ENCODE data around the gene FNDC5. TPM values are rescaled to one million over a fixed set of nuclear protein-coding genes. Genes with fewer than 3 reads are reported as not detected.

FNDC5 gene
- total and polyA plus RNA-seq, 2 of the 13 experiments (the other 11 are each of a cell fraction or from before 2014, with no cell fraction given) = 1.4 to 3.1 TPM

GRCh38 chr1:32817815-32818786 lies 52.6 kb downstream of the FNDC5 start (continued):
- 0 out of 2 replicates have a peak, but pooled peaks have one; percentile 12 for TF ChIP-seq ZNF639 (CRISPR knock-in tag; conservative IDR thresholded peaks at IDR 0.05)
- TF ChIP-seq IRF9 (CRISPR knock-in tag; IDR thresholded peaks at IDR 0.05; ENCODE audit: borderline replicate concordance) = no peak
- TF ChIP-seq NKX3-1 (CRISPR knock-in tag; IDR thresholded peaks at IDR 0.05) = no peak
- TF ChIP-seq MZF1 (CRISPR knock-in tag; IDR thresholded peaks at IDR 0.05; ENCODE audit: borderline replicate concordance) = no peak
- no peak for TF ChIP-seq CEBPG (CRISPR knock-in tag; IDR thresholded peaks at IDR 0.05)
- no peak for TF ChIP-seq ZSCAN20 (CRISPR knock-in tag; IDR thresholded peaks at IDR 0.05; ENCODE audit: borderline replicate concordance)
- no peak for TF ChIP-seq SNAI1 (CRISPR knock-in tag; IDR thresholded peaks at IDR 0.05; ENCODE audit: borderline replicate concordance)
- TF ChIP-seq ZBTB7A (CRISPR knock-in tag; IDR thresholded peaks at IDR 0.05) = peak; percentile 29; the same call in 1 of the 2 replicates
- 0 out of 2 replicates have a peak, but pooled peaks have one; percentile 13 for TF ChIP-seq ZNF609 (CRISPR knock-in tag; IDR thresholded peaks at IDR 0.05; ENCODE audit: borderline replicate concordance)
- no peak for TF ChIP-seq HMGA1 (CRISPR knock-in tag; conservative IDR thresholded peaks at IDR 0.05)
- TF ChIP-seq HOXA5 (CRISPR knock-in tag; IDR thresholded peaks at IDR 0.05) = no peak; the same call in 1 of the 2 replicates
- TF ChIP-seq ZBTB25 (CRISPR knock-in tag; IDR thresholded peaks at IDR 0.05) = no peak
- TF ChIP-seq, protein P1, sequence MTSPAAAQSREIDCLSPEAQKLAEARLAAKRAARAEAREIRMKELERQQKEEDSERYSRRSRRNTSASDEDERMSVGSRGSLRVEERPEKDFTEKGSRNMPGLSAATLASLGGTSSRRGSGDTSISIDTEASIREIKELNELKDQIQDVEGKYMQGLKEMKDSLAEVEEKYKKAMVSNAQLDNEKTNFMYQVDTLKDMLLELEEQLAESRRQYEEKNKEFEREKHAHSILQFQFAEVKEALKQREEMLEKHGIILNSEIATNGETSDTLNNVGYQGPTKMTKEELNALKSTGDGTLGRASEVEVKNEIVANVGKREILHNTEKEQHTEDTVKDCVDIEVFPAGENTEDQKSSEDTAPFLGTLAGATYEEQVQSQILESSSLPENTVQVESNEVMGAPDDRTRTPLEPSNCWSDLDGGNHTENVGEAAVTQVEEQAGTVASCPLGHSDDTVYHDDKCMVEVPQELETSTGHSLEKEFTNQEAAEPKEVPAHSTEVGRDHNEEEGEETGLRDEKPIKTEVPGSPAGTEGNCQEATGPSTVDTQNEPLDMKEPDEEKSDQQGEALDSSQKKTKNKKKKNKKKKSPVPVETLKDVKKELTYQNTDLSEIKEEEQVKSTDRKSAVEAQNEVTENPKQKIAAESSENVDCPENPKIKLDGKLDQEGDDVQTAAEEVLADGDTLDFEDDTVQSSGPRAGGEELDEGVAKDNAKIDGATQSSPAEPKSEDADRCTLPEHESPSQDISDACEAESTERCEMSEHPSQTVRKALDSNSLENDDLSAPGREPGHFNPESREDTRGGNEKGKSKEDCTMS (CRISPR knock-in tag; conservative IDR thresholded peaks at IDR 0.05) = no peak
- no peak for TF ChIP-seq PLRG1 (conservative IDR thresholded peaks at IDR 0.05)
